ENCODE data around the gene CWF19L1.
A peak's percentile ranks its signal among the peaks of the same experiment; 100 is the strongest.

Gene CWF19L1

DNA sequence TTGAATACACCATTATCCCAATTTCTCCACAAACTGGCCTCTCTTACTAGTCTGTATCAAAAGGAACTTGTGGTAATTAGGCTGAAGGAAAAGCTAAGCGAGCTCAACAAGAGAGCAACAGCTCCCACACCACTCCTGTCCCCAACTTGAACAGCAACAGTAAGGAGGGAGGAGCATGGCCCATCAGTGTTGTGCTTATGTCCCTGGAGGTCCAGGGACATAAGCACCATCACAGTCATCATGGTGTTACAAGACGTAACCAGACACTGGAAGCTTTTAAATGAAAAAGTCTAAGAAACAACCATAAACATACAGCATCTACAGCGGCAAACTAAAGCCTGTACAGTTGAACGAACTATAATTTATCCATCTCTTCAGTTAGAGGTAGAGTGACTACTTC lies 82.6 kb downstream of the CWF19L1 start:
- Histone ChIP-seq H3K9me3 (ENCODE audit: control insufficient read depth in 2 of 2, low read length in 2 of 2) (no peaks in the 10 kb centered on the region), H3K4me3 (ENCODE audit: low read length in 2 of 2) (peak overlapping the region; percentile 96 to 97), H3K36me3 (ENCODE audit: control insufficient read depth in 2 of 2, insufficient read depth in 2 of 2, low read length in 2 of 2) (peaks cover 2 to 7% of the 10 kb centered on the region in 2 donors), H3K27me3 (ENCODE audit: control insufficient read depth in 2 of 2, insufficient read depth in 2 of 2, low read length in 2 of 2) (no peaks in the 10 kb centered on the region), H3K4me1 (ENCODE audit: control insufficient read depth in 2 of 2, insufficient read depth in 2 of 2, low read length in 2 of 2) (peaks cover 28 to 38% of the 10 kb centered on the region in 2 donors), H3K9ac (ENCODE audit: low read depth in 1 of 2, low read length in 2 of 2) (peak overlapping the region; percentile 92 to 97), H3K27ac (ENCODE audit: low read depth in 2 of 2, low read length in 2 of 2) (peak overlapping the region; percentile 84 to 91)

DNA sequence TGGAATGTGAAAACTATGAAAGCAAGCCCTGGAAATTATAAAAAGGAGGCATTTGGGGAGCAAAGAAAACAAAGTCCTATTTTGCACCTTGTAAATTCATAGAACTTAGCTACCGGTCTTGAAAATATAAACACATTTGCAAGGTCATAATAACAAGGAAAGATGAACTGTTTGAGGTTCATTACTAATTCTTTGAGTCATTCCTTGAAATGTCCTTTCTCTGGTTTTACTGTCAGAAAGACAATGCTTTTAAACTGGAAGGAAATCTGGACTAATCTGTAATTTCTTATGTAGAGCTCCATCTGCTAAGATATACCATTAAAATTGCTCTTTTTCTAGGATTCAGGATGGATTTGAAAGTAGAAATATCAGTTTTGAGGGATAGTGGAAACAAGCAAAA lies 83.0 kb downstream of the CWF19L1 start:
- peaks cover 30 to 42% of the 10 kb centered on the region in 2 donors for H3K4me1 ChIP-seq (ENCODE audit: control insufficient read depth in 2 of 2, insufficient read depth in 2 of 2, low read length in 2 of 2)
- H3K27me3 ChIP-seq (ENCODE audit: control insufficient read depth in 2 of 2, insufficient read depth in 2 of 2, low read length in 2 of 2) = no peaks in the 10 kb centered on the region
- H3K4me3 ChIP-seq (ENCODE audit: low read length in 2 of 2) = peak overlapping the region; percentile 96 to 97
- peak overlapping the region; percentile 84 to 91 for H3K27ac ChIP-seq (ENCODE audit: low read depth in 2 of 2, low read length in 2 of 2)
- H3K9me3 ChIP-seq (ENCODE audit: control insufficient read depth in 2 of 2, low read length in 2 of 2) = no peaks in the 10 kb centered on the region
- H3K36me3 ChIP-seq (ENCODE audit: control insufficient read depth in 2 of 2, insufficient read depth in 2 of 2, low read length in 2 of 2) = peaks cover 2 to 5% of the 10 kb centered on the region in 2 donors
- peak overlapping the region; percentile 92 to 97 for H3K9ac ChIP-seq (ENCODE audit: low read depth in 1 of 2, low read length in 2 of 2)

- peaks cover 34 to 52% of the 10 kb centered on the region in 2 donors for H3K4me1 ChIP-seq (ENCODE audit: control insufficient read depth in 2 of 2, insufficient read depth in 2 of 2, low read length in 2 of 2)
- peak overlapping the region in 1 of 2 donors; percentile 48 for H3K4me3 ChIP-seq (ENCODE audit: low read length in 2 of 2)
- no peaks in the 10 kb centered on the region for H3K27me3 ChIP-seq (ENCODE audit: control insufficient read depth in 2 of 2, insufficient read depth in 2 of 2, low read length in 2 of 2)
- peaks cover 0 to 8% of the 10 kb centered on the region in 2 donors for H3K36me3 ChIP-seq (ENCODE audit: control insufficient read depth in 2 of 2, insufficient read depth in 2 of 2, low read length in 2 of 2)
- H3K27ac ChIP-seq (ENCODE audit: low read depth in 2 of 2, low read length in 2 of 2) = peak overlapping the region; percentile 76 to 84
- H3K9me3 ChIP-seq (ENCODE audit: control insufficient read depth in 2 of 2, low read length in 2 of 2) = no peaks in the 10 kb centered on the region
- H3K9ac ChIP-seq (ENCODE audit: low read depth in 1 of 2, low read length in 2 of 2) = peak overlapping the region in 1 of 2 donors; percentile 40
Measured at GRCh38 chr10:100183481-100183880, 84.0 kb downstream of the CWF19L1 start.

DNA sequence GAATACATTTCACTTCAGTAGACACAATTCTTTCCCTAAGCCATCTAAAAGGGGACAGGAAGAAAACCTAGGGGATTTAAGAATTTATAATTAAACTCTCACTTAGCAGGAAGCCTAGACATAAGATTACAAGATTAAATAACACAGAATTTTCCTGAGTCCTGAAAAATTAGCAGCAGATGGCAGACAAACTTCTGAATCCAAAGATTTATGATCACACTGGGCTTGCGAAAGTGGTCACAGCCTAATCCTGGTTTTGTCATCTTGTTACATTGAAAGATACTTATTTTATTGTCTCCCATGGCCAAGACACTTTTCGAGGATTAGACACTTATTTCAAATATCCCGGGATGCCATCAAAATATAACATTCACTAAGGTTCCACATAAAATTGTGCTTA lies 84.5 kb downstream of the CWF19L1 start:
- peak overlapping the region; percentile 76 to 84 for H3K27ac ChIP-seq (ENCODE audit: low read depth in 2 of 2, low read length in 2 of 2)
- no peaks in the 10 kb centered on the region for H3K27me3 ChIP-seq (ENCODE audit: control insufficient read depth in 2 of 2, insufficient read depth in 2 of 2, low read length in 2 of 2)
- peaks cover 34 to 54% of the 10 kb centered on the region in 2 donors for H3K4me1 ChIP-seq (ENCODE audit: control insufficient read depth in 2 of 2, insufficient read depth in 2 of 2, low read length in 2 of 2)
- H3K36me3 ChIP-seq (ENCODE audit: control insufficient read depth in 2 of 2, insufficient read depth in 2 of 2, low read length in 2 of 2) = peaks cover 3 to 11% of the 10 kb centered on the region in 2 donors
- peak overlapping the region in 1 of 2 donors; percentile 30 for H3K9ac ChIP-seq (ENCODE audit: low read depth in 1 of 2, low read length in 2 of 2)
- H3K9me3 ChIP-seq (ENCODE audit: control insufficient read depth in 2 of 2, low read length in 2 of 2) = no peaks in the 10 kb centered on the region
- H3K4me3 ChIP-seq (ENCODE audit: low read length in 2 of 2) = peak overlapping the region in 1 of 2 donors; percentile 48
